ENCODE data around the gene UBQLN2. TPM values are rescaled to one million over a fixed set of nuclear protein-coding genes. Genes with fewer than 3 reads are reported as not detected.

Gene UBQLN2
- total RNA-seq, 1 experiment from 2014 or later = 22.6 TPM

DNA sequence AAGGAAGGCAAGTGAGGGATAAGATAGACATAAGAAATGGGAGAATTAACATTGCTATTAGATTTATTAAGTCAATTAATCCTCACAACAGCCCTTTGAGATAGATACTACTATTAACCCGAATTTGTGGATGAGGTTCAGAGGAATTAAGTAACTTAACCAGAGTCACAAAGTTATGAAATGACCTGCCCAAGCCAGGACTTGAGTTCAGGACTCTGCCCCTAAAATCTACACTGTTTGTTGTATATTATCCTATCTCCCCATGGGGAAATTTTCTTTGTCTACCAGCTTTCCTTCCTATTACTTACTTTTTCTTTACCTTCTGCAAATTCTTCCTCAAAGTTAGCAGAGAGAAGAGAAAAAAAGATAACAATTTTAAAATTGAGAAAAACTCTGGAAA lies 33.4 kb upstream of the UBQLN2 start:
- Mint-ChIP-seq H3K4me1 (ENCODE audit: low read depth, unreplicated experiment) (no peaks in the 10 kb centered on the region), H3K9me3 (ENCODE audit: unreplicated experiment) (no peaks in the 10 kb centered on the region), H3K27ac (ENCODE audit: unreplicated experiment) (no peak overlapping the region), H3K4me3 (ENCODE audit: unreplicated experiment) (no peak overlapping the region), H3K27me3 (ENCODE audit: insufficient read depth, unreplicated experiment) (no peaks in the 10 kb centered on the region), H3K36me3 (ENCODE audit: insufficient read depth, unreplicated experiment) (no peaks in the 10 kb centered on the region)
- ChIA-PET CTCF (no interaction called here), POLR2A (no interaction called here)
- no peak for DNase-seq
- intact Hi-C loops (cut with micrococcal nuclease; ENCODE audit: unreplicated experiment) = no loop called here
- no peaks in the 10 kb centered on the region for H3K36me3 ChIP-seq (ENCODE audit: control insufficient read depth, insufficient read depth, low read length)
- H3K4me3 ChIP-seq (ENCODE audit: low read depth, low read length) = no peak overlapping the region
- TF ChIP-seq, protein P1, sequence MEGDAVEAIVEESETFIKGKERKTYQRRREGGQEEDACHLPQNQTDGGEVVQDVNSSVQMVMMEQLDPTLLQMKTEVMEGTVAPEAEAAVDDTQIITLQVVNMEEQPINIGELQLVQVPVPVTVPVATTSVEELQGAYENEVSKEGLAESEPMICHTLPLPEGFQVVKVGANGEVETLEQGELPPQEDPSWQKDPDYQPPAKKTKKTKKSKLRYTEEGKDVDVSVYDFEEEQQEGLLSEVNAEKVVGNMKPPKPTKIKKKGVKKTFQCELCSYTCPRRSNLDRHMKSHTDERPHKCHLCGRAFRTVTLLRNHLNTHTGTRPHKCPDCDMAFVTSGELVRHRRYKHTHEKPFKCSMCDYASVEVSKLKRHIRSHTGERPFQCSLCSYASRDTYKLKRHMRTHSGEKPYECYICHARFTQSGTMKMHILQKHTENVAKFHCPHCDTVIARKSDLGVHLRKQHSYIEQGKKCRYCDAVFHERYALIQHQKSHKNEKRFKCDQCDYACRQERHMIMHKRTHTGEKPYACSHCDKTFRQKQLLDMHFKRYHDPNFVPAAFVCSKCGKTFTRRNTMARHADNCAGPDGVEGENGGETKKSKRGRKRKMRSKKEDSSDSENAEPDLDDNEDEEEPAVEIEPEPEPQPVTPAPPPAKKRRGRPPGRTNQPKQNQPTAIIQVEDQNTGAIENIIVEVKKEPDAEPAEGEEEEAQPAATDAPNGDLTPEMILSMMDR (IDR thresholded peaks at IDR 0.05; ENCODE audit: insufficient read depth in 1 of 2, low read depth in 1 of 2, low read length in 1 of 2, severe bottlenecking in 1 of 2, unreplicated experiment in 1 of 2) = no peak
- no peaks in the 10 kb centered on the region for H3K4me1 ChIP-seq
- no TSS peak for BruUV-seq (replicated peaks)
- no peaks in the 10 kb centered on the region for H3K27me3 ChIP-seq (replicated peaks; ENCODE audit: control insufficient read depth, insufficient read depth, low read length)
- no peaks in the 10 kb centered on the region for H3K9me3 ChIP-seq

DNA sequence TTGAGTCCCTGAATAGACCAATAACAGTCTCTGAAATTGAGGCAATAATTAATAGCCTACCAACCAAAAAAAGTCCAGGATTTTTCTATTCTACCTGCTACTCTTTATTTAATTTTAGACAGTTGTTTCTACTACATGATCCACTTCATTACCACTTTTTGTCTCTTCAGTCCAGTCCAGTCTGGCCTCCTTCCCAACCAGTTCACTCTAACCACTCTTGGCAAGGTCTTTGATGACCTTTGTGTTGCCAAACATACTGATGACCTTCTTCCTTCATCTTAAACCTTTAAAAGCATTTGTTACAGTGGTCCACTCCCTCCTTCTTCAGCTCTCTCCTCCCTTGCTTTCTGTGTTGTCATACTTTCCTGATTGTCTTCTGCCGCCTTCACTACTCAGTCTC lies 12.8 kb upstream of the UBQLN2 start:
- H3K27ac Mint-ChIP-seq (ENCODE audit: unreplicated experiment) = no peak overlapping the region
- POLR2A ChIA-PET = no interaction called here
- H3K36me3 Mint-ChIP-seq (ENCODE audit: insufficient read depth, unreplicated experiment) = no peaks in the 10 kb centered on the region
- no peak overlapping the region for H3K4me3 Mint-ChIP-seq (ENCODE audit: unreplicated experiment)
- no peak for DNase-seq
- Histone ChIP-seq H3K9me3 (no peaks in the 10 kb centered on the region), H3K4me1 (no peaks in the 10 kb centered on the region), H3K4me3 (ENCODE audit: low read depth, low read length) (no peak overlapping the region), H3K36me3 (ENCODE audit: control insufficient read depth, insufficient read depth, low read length) (no peaks in the 10 kb centered on the region), H3K27me3 (replicated peaks; ENCODE audit: control insufficient read depth, insufficient read depth, low read length) (no peaks in the 10 kb centered on the region)
- CTCF ChIA-PET = no interaction called here
- intact Hi-C loops (cut with micrococcal nuclease; ENCODE audit: unreplicated experiment) = no loop called here
- H3K4me1 Mint-ChIP-seq (ENCODE audit: low read depth, unreplicated experiment) = no peaks in the 10 kb centered on the region
- no TSS peak for BruUV-seq (replicated peaks)
- H3K27me3 Mint-ChIP-seq (ENCODE audit: insufficient read depth, unreplicated experiment) = no peaks in the 10 kb centered on the region
- peaks cover 9% of the 10 kb centered on the region for H3K9me3 Mint-ChIP-seq (ENCODE audit: unreplicated experiment)
- TF ChIP-seq, protein P1 (IDR thresholded peaks at IDR 0.05; ENCODE audit: insufficient read depth in 1 of 2, low read depth in 1 of 2, low read length in 1 of 2, severe bottlenecking in 1 of 2, unreplicated experiment in 1 of 2) = no peak

DNA sequence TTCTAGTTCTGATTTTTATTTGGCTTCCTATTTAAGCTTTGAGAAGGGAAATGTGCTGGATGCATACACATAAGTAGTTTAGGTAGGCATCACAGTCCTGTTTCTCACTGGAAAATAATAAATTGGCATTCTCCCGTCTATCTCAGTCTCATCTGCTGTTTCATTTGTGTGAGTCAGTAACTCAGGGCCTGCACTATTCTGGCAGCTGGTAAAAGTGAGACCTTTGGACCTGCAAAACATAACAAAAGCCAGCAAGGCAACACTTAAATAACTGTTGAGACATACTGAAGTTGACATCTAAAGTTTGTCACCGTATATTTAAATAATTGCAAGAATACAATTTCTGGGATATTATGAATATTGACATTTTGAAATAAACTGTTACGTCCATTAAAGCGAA lies 8.6 kb upstream of the UBQLN2 start:
- no peak for DNase-seq
- no peaks in the 10 kb centered on the region for H3K27me3 Mint-ChIP-seq (ENCODE audit: insufficient read depth, unreplicated experiment)
- no TSS peak for BruUV-seq (replicated peaks)
- Histone ChIP-seq H3K27me3 (replicated peaks; ENCODE audit: control insufficient read depth, insufficient read depth, low read length) (no peaks in the 10 kb centered on the region), H3K9me3 (no peaks in the 10 kb centered on the region), H3K4me1 (no peaks in the 10 kb centered on the region), H3K4me3 (ENCODE audit: low read depth, low read length) (no peak overlapping the region), H3K36me3 (ENCODE audit: control insufficient read depth, insufficient read depth, low read length) (no peaks in the 10 kb centered on the region)
- no peaks in the 10 kb centered on the region for H3K36me3 Mint-ChIP-seq (ENCODE audit: insufficient read depth, unreplicated experiment)
- H3K9me3 Mint-ChIP-seq (ENCODE audit: unreplicated experiment) = no peaks in the 10 kb centered on the region
- POLR2A ChIA-PET = no interaction called here
- H3K4me3 Mint-ChIP-seq (ENCODE audit: unreplicated experiment) = no peak overlapping the region
- H3K27ac Mint-ChIP-seq (ENCODE audit: unreplicated experiment) = no peak overlapping the region
- intact Hi-C loops (cut with micrococcal nuclease; ENCODE audit: unreplicated experiment) = no loop called here
- CTCF ChIA-PET = no interaction called here
- H3K4me1 Mint-ChIP-seq (ENCODE audit: low read depth, unreplicated experiment) = no peaks in the 10 kb centered on the region
- TF ChIP-seq, protein P1 (IDR thresholded peaks at IDR 0.05; ENCODE audit: insufficient read depth in 1 of 2, low read depth in 1 of 2, low read length in 1 of 2, severe bottlenecking in 1 of 2, unreplicated experiment in 1 of 2) = no peak
